Esophagus squamous epithelium (tissue), 4 donors: ENCODE measurements around the gene HAO1.

ENCODE experiments used
- POLR2A ChIP-seq, 4 donors: fragments of 450-650 bp; IDR thresholded peaks; one replicate each; pipeline ENCODE4 v1.6.1; 2017; ENCODE audit warnings: antibody characterized with exemption in 4 of 4, mild to moderate bottlenecking in 4 of 4, moderate library complexity in 3 of 4
- TF ChIP-seq, protein P1 (sequence below), 6 experiments: fragments of 450-650 bp in 4 of 6; fragments of 200-600 bp in 2 of 6; sonication (generic) in 2 of 6; IDR thresholded peaks; one replicate each; pipeline ENCODE4 v1.5.1; 2016 to 2019; ENCODE audit warnings: antibody characterized with exemption in 6 of 6, mild to moderate bottlenecking in 4 of 6, moderate library complexity in 4 of 6

GRCh38 chr20:7903429-7903828 lies 36.8 kb downstream of the HAO1 start:
- TF ChIP-seq, protein P1, sequence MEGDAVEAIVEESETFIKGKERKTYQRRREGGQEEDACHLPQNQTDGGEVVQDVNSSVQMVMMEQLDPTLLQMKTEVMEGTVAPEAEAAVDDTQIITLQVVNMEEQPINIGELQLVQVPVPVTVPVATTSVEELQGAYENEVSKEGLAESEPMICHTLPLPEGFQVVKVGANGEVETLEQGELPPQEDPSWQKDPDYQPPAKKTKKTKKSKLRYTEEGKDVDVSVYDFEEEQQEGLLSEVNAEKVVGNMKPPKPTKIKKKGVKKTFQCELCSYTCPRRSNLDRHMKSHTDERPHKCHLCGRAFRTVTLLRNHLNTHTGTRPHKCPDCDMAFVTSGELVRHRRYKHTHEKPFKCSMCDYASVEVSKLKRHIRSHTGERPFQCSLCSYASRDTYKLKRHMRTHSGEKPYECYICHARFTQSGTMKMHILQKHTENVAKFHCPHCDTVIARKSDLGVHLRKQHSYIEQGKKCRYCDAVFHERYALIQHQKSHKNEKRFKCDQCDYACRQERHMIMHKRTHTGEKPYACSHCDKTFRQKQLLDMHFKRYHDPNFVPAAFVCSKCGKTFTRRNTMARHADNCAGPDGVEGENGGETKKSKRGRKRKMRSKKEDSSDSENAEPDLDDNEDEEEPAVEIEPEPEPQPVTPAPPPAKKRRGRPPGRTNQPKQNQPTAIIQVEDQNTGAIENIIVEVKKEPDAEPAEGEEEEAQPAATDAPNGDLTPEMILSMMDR (IDR thresholded peaks at IDR 0.05): no peak
- no peak for TF ChIP-seq POLR2A (IDR thresholded peaks at IDR 0.05)
